NT2/D1 (cell line): Measurements from ENCODE around the gene ZFY.

Experiments
- DNase-seq: peaks from one replicate; pipeline ENCODE4 v3.0.0-alpha.2; 2011; ENCODE audit warnings: low read depth, low spot score
- H3K27me3 ChIP-seq: 2 replicates; pipeline ENCODE4 v1.6.0; 2011; ENCODE audit warnings: mild to moderate bottlenecking; ENCODE audit not compliant: insufficient read length, insufficient read depth
- H3K36me3 ChIP-seq: 2 replicates; pipeline ENCODE4 v1.6.1; 2011; ENCODE audit warnings: mild to moderate bottlenecking, low read length, mixed read lengths; ENCODE audit not compliant: insufficient read depth, insufficient read length
- H3K4me1 ChIP-seq: 2 replicates; pipeline ENCODE4 v1.5.1; 2011; ENCODE audit not compliant: insufficient read depth, insufficient read length
- H3K4me3 ChIP-seq: 2 replicates; pipeline ENCODE4 v1.5.1; 2011; ENCODE audit warnings: low read depth; ENCODE audit not compliant: insufficient read length
- H3K9ac ChIP-seq: 2 replicates; pipeline ENCODE4 v1.6.0; 2011; ENCODE audit warnings: low read depth; ENCODE audit not compliant: insufficient read length
- H3K9me3 ChIP-seq: 2 replicates; pipeline ENCODE4 v1.5.1; 2011; ENCODE audit warnings: mild to moderate bottlenecking, low read length; ENCODE audit not compliant: insufficient read depth
- SUZ12 ChIP-seq: IDR thresholded peaks from 2 replicates; pipeline ENCODE4 v1.6.1; 2011; ENCODE audit not compliant: insufficient read length, insufficient read depth; ENCODE audit errors: extremely low read depth
- YY1 ChIP-seq: IDR thresholded peaks from 2 replicates; pipeline ENCODE4 v1.6.1; 2011; ENCODE audit not compliant: insufficient read length, insufficient read depth
- ZNF274 ChIP-seq: IDR thresholded peaks from 2 replicates; pipeline ENCODE4 v1.6.1; 2011; ENCODE audit warnings: mild to moderate bottlenecking, low read depth, low read length

Gene ZFY

DNA sequence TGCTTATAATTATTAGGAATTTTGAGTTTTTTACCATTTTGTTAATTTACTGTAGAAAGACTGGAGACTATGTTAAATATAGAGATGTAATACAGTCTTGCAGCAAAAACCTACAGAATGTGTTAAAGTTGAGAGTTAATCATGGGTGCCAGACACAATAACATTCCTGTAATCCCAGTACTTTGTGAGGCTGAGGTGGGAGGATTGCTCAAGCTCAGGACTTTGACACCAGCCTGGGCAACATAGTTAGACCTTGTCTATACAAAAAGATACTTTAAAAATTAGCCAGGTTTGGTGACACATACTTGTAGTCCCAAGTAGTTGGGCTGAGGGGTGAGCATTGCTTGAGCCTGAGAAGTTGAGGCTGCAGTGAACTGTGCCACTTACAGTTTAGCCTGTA lies 17.7 kb downstream of the ZFY start:
- H3K9ac ChIP-seq, result no peak overlapping the region
- H3K9me3 ChIP-seq, result no peaks in the 10 kb centered on the region
- TF ChIP-seq SUZ12, result no peak
- no peak for TF ChIP-seq YY1
- no peak for TF ChIP-seq ZNF274
- H3K27me3 ChIP-seq, result no peaks in the 10 kb centered on the region
- H3K4me1 ChIP-seq, result no peaks in the 10 kb centered on the region
- peaks cover 3% of the 10 kb centered on the region for H3K36me3 ChIP-seq
- DNase-seq, result no peak
- no peak overlapping the region for H3K4me3 ChIP-seq

- H3K36me3 ChIP-seq, result peaks cover 3% of the 10 kb centered on the region
- no peak overlapping the region for H3K9ac ChIP-seq
- DNase-seq, result no peak
- TF ChIP-seq ZNF274 (no peak), YY1 (no peak), SUZ12 (no peak)
- H3K27me3 ChIP-seq, result no peaks in the 10 kb centered on the region
- no peak overlapping the region for H3K4me3 ChIP-seq
- H3K4me1 ChIP-seq, result no peaks in the 10 kb centered on the region
- H3K9me3 ChIP-seq, result no peaks in the 10 kb centered on the region
Measured at GRCh38 chrY:2954735-2955134, 19.6 kb downstream of the ZFY start.

DNA sequence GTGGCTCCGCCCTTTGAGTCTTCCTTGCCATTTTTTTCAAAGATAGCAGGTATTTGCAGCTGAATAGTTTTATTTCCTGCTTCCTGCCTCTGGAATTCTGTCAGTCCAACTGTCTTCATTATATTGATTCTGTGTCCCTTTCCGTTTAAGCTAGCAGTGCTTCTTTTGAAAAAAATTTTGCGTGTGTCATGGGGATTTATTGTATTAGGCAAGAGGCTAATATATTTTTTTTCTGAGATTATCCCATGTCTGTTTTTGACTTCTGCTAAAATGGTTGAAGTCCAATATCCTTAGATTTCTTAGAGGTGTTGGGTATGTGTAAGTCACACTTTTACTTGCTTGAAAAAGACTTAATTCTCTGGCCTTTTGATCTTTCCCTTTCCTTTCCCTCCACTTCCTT lies 20.4 kb downstream of the ZFY start:
- no peak for DNase-seq
- H3K36me3 ChIP-seq, result peaks cover 3% of the 10 kb centered on the region
- no peaks in the 10 kb centered on the region for H3K27me3 ChIP-seq
- H3K4me3 ChIP-seq, result no peak overlapping the region
- TF ChIP-seq YY1, result no peak
- TF ChIP-seq SUZ12, result no peak
- TF ChIP-seq ZNF274, result no peak
- H3K9ac ChIP-seq, result no peak overlapping the region
- H3K4me1 ChIP-seq, result no peaks in the 10 kb centered on the region
- H3K9me3 ChIP-seq, result no peaks in the 10 kb centered on the region

GRCh38 chrY:2962061-2962460 lies 26.9 kb downstream of the ZFY start:
- no peak overlapping the region for H3K4me3 ChIP-seq
- no peaks in the 10 kb centered on the region for H3K9me3 ChIP-seq
- no peaks in the 10 kb centered on the region for H3K27me3 ChIP-seq
- H3K9ac ChIP-seq, result no peak overlapping the region
- peaks cover 2% of the 10 kb centered on the region for H3K36me3 ChIP-seq
- no peak for DNase-seq
- H3K4me1 ChIP-seq, result no peaks in the 10 kb centered on the region
- TF ChIP-seq SUZ12, result no peak
- no peak for TF ChIP-seq ZNF274

DNA sequence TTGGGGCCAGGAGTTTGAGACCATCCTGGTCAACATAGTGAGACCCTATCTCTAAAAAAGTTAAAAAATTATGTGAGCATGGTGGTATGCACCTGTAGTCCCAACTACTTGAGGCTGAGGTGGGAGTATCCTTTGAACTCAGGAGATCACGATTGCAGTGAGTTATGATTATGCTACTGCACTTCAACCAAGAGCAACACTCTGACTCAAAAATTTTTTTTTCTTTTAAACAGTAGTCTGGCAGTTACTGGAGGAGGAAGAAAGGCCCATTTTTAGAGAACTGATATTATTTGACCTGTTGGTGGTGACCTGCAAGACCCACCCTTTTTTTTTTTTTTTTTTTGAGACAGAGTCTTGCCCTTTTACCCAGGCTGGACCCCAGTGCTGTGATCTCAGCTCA lies 29.6 kb downstream of the ZFY start:
- Histone ChIP-seq H3K4me3 (no peak overlapping the region), H3K36me3 (peaks cover 2% of the 10 kb centered on the region), H3K9me3 (no peaks in the 10 kb centered on the region), H3K4me1 (no peaks in the 10 kb centered on the region), H3K9ac (no peak overlapping the region), H3K27me3 (no peaks in the 10 kb centered on the region)
- TF ChIP-seq ZNF274 (no peak), YY1 (no peak), SUZ12 (no peak)
- DNase-seq, result no peak

GRCh38 chrY:2965629-2966028 lies 30.4 kb downstream of the ZFY start:
- Histone ChIP-seq H3K4me1 (no peaks in the 10 kb centered on the region), H3K9ac (no peak overlapping the region), H3K4me3 (no peak overlapping the region), H3K9me3 (no peaks in the 10 kb centered on the region), H3K27me3 (no peaks in the 10 kb centered on the region), H3K36me3 (peaks cover 2% of the 10 kb centered on the region)
- DNase-seq, result no peak
- no peak for TF ChIP-seq SUZ12
- no peak for TF ChIP-seq YY1
- TF ChIP-seq ZNF274, result no peak

GRCh38 chrY:2969561-2969960 lies 34.4 kb downstream of the ZFY start:
- no peaks in the 10 kb centered on the region for H3K9me3 ChIP-seq
- no peak overlapping the region for H3K4me3 ChIP-seq
- no peaks in the 10 kb centered on the region for H3K4me1 ChIP-seq
- H3K36me3 ChIP-seq, result no peaks in the 10 kb centered on the region
- TF ChIP-seq SUZ12 (no peak), ZNF274 (no peak), YY1 (no peak)
- no peak for DNase-seq
- no peaks in the 10 kb centered on the region for H3K27me3 ChIP-seq
- no peak overlapping the region for H3K9ac ChIP-seq

GRCh38 chrY:2972708-2973107 lies 37.5 kb downstream of the ZFY start:
- Histone ChIP-seq H3K9me3 (no peaks in the 10 kb centered on the region), H3K36me3 (peaks cover 6% of the 10 kb centered on the region), H3K4me3 (no peak overlapping the region), H3K9ac (no peak overlapping the region), H3K27me3 (no peaks in the 10 kb centered on the region), H3K4me1 (no peaks in the 10 kb centered on the region)
- no peak for TF ChIP-seq SUZ12
- TF ChIP-seq ZNF274, result no peak
- TF ChIP-seq YY1, result no peak
- DNase-seq, result no peak
